PC-3 (cell line): ENCODE measurements around the gene IL17B. TPM values are rescaled to one million over a fixed set of nuclear protein-coding genes. Genes with fewer than 3 reads are reported as not detected.

ENCODE experiments used
- ATAC-seq: fragments of 200-7000 bp; cut with Tn5 transposase; 2 replicates; pipeline ENCODE4 v1.9.1; 2020; ENCODE audit warnings: mild to moderate bottlenecking, moderate library complexity
- BruUV-seq: library from RNA; stranded (reverse); fragments of 400-500 nt; replicated peaks from 2 replicates; lab custom pipeline; 2021; lab: Mats Ljungman, UMichigan
- CTCF ChIA-PET: fragments of 300-600 bp; sonication (Branson Sonifier 250); formaldehyde crosslinking; loops from one replicate; lab custom pipeline; 2022; ENCODE audit warnings: antibody characterized with exemption; lab: Charles Lee
- POLR2A ChIA-PET: fragments of 300-600 bp; sonication (Branson Sonifier 250); formaldehyde crosslinking; loops from one replicate; lab custom pipeline; 2022; ENCODE audit warnings: antibody characterized with exemption; ENCODE audit not compliant: unreplicated experiment; lab: Charles Lee
- DNase-seq: peaks from one replicate; pipeline ENCODE4 v3.0.0-alpha.2; 2015
- H2AFZ ChIP-seq: fragments of 300-600 bp; sonication (generic); 2 replicates; pipeline ENCODE4 v1.6.0; 2016; ENCODE audit warnings: antibody characterized with exemption, low read length
- H3F3A ChIP-seq: fragments of 300-600 bp; sonication (generic); one replicate; pipeline ENCODE4 v1.6.0; 2017; ENCODE audit warnings: antibody characterized with exemption, low read length, control low read depth, mild to moderate bottlenecking; ENCODE audit not compliant: unreplicated experiment
- H3K27ac ChIP-seq: fragments of 300-600 bp; sonication (generic); 2 replicates; pipeline ENCODE4 v1.5.1; 2016; ENCODE audit warnings: mild to moderate bottlenecking, low read length
- H3K27me3 ChIP-seq: fragments of 300-600 bp; sonication (generic); 2 replicates; pipeline ENCODE4 v1.6.1; 2016; ENCODE audit warnings: low read length, mixed read lengths
- H3K36me3 ChIP-seq: fragments of 300-600 bp; sonication (generic); 2 replicates; pipeline ENCODE4 v1.6.1; 2016; ENCODE audit warnings: low read depth, mixed run types, low read length, mixed read lengths
- H3K4me1 ChIP-seq: fragments of 300-600 bp; sonication (generic); 2 replicates; pipeline ENCODE4 v1.5.1; 2016; ENCODE audit warnings: low read length; ENCODE audit not compliant: insufficient read depth
- H3K4me2 ChIP-seq: fragments of 300-600 bp; sonication (generic); 2 replicates; pipeline ENCODE4 v1.6.0; 2016; ENCODE audit warnings: low read length
- H3K4me3 ChIP-seq: fragments of 300-600 bp; sonication (generic); 2 replicates; pipeline ENCODE4 v1.5.1; 2016; ENCODE audit warnings: mild to moderate bottlenecking, low read length, mixed read lengths
- H3K79me2 ChIP-seq: fragments of 300-600 bp; sonication (generic); 2 replicates; pipeline ENCODE4 v1.6.1; 2017; ENCODE audit warnings: low read length, mixed read lengths
- H3K9ac ChIP-seq: fragments of 300-600 bp; sonication (generic); 2 replicates; pipeline ENCODE4 v1.6.0; 2016; ENCODE audit warnings: mild to moderate bottlenecking, low read length
- H3K9me2 ChIP-seq: fragments of 300-600 bp; sonication (generic); replicated peaks from 2 replicates; pipeline ENCODE4 v1.6.1; 2016; ENCODE audit warnings: mixed run types, low read length, mixed read lengths
- H3K9me3 ChIP-seq: fragments of 300-600 bp; sonication (generic); 2 replicates; pipeline ENCODE4 v1.6.1; 2016; ENCODE audit warnings: low read length, mixed read lengths
- H4K20me1 ChIP-seq: fragments of 300-600 bp; sonication (generic); 2 replicates; pipeline ENCODE4 v1.6.1; 2016; ENCODE audit warnings: low read length, mixed read lengths
- EZH2 ChIP-seq: fragments of 300-600 bp; sonication (generic); IDR thresholded peaks from one replicate; pipeline ENCODE4 v1.6.1; 2017; ENCODE audit warnings: antibody characterized with exemption, mild to moderate bottlenecking, low read length; ENCODE audit not compliant: unreplicated experiment
- EZH2phosphoT487 ChIP-seq: fragments of 300-600 bp; sonication (generic); IDR thresholded peaks from 2 replicates; pipeline ENCODE4 v1.6.1; 2018; ENCODE audit warnings: mild to moderate bottlenecking, antibody characterized with exemption, low read length, borderline replicate concordance
- intact Hi-C: fragments of 100-400 bp; cut with micrococcal nuclease; formaldehyde crosslinking; loops from 2 replicates; pipeline ENCODE4 v1.9.0; 2023
- total RNA-seq: library from RNA; depleted of rRNA; stranded (reverse); fragments of >200 nt; gene quantifications from 2 replicates; pipeline ENCODE4 v1.2.3, GENCODE V29; 2014
- TF ChIP-seq, protein P1 (sequence below): fragments of 300-600 bp; sonication (generic); conservative IDR thresholded peaks from 2 replicates; pipeline ENCODE4 v1.5.1; 2017; ENCODE audit warnings: antibody characterized with exemption, low read depth, mild to moderate bottlenecking, low read length

Gene IL17B
- total RNA-seq, 1 experiment from 2014 or later, result not detected

GRCh38 chr5:149379818-149380374 is 804 bp upstream of the IL17B start:
- no peaks in the 10 kb centered on the region for H3F3A ChIP-seq
- no peaks in the 10 kb centered on the region for H4K20me1 ChIP-seq
- no peaks in the 10 kb centered on the region for H3K79me2 ChIP-seq
- H3K36me3 ChIP-seq, result no peaks in the 10 kb centered on the region
- CTCF ChIA-PET, result no interaction called here
- no peaks in the 10 kb centered on the region for H3K9me3 ChIP-seq
- no peaks in the 10 kb centered on the region for H3K27me3 ChIP-seq
- no peak overlapping the region for H3K9ac ChIP-seq
- ATAC-seq, result no peak
- no peaks in the 10 kb centered on the region for H3K4me1 ChIP-seq
- TF ChIP-seq EZH2phosphoT487 (no peak), EZH2 (no peak)
- TF ChIP-seq, protein P1, sequence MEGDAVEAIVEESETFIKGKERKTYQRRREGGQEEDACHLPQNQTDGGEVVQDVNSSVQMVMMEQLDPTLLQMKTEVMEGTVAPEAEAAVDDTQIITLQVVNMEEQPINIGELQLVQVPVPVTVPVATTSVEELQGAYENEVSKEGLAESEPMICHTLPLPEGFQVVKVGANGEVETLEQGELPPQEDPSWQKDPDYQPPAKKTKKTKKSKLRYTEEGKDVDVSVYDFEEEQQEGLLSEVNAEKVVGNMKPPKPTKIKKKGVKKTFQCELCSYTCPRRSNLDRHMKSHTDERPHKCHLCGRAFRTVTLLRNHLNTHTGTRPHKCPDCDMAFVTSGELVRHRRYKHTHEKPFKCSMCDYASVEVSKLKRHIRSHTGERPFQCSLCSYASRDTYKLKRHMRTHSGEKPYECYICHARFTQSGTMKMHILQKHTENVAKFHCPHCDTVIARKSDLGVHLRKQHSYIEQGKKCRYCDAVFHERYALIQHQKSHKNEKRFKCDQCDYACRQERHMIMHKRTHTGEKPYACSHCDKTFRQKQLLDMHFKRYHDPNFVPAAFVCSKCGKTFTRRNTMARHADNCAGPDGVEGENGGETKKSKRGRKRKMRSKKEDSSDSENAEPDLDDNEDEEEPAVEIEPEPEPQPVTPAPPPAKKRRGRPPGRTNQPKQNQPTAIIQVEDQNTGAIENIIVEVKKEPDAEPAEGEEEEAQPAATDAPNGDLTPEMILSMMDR, result no peak
- H2AFZ ChIP-seq, result no peak overlapping the region
- no peak overlapping the region for H3K27ac ChIP-seq
- H3K9me2 ChIP-seq, result no peaks in the 10 kb centered on the region
- BruUV-seq, result no TSS peak
- H3K4me2 ChIP-seq, result no peak overlapping the region
- POLR2A ChIA-PET, result no interaction called here
- no peak overlapping the region for H3K4me3 ChIP-seq
- DNase-seq, result no peak
- intact Hi-C loops, result no loop called here

- intact Hi-C loops, result no loop called here
- BruUV-seq, result no TSS peak
- Histone ChIP-seq H3K9ac (no peak overlapping the region), H3K9me3 (no peaks in the 10 kb centered on the region), H3K4me1 (no peaks in the 10 kb centered on the region), H4K20me1 (no peaks in the 10 kb centered on the region), H3K79me2 (no peaks in the 10 kb centered on the region), H2AFZ (no peak overlapping the region), H3K27me3 (no peaks in the 10 kb centered on the region), H3K4me2 (no peak overlapping the region), H3F3A (no peaks in the 10 kb centered on the region), H3K36me3 (no peaks in the 10 kb centered on the region), H3K27ac (no peak overlapping the region), H3K9me2 (no peaks in the 10 kb centered on the region), H3K4me3 (no peak overlapping the region)
- CTCF ChIA-PET, result no interaction called here
- DNase-seq (no peak), ATAC-seq (no peak)
- TF ChIP-seq, protein P1, result no peak
- TF ChIP-seq EZH2phosphoT487 (no peak), EZH2 (no peak)
- POLR2A ChIA-PET, result no interaction called here
Measured at GRCh38 chr5:149378241-149378820, 761 bp downstream of the IL17B start.

DNA sequence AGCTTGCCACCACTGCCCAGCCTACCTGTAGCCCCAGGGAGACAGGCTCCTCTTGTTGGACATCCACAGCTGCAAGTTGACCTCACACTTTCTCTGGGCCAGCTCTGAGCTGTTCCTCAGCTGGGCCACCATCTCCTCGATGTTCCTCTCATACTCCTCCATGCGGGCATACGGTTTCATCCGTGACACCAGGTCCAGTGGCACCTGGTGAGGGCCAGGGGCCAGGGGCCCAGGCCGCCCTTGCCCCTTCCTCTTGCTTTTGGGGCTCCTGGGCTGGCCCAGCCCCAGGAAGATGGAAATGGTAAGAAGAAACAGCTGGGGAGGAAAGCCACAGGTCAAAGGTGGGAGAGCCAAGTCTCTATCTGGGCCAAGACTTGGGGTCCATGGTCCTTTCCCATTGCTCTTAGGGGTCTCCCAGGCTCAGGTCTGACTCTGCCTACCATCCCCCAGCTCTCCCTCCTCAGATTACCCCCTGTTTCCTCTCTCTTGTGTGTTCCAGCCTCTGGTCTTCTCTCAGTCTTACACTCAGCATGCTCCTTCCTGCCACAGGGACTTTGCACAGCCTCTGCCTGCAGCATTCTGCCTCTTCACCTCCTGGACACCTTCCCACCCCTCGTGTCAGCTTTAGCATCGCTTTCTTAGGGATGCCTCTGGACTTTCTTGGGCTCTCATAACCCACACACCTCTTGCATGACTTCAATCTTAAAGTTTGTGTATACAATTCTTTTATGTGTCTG is 2.2 kb downstream of the IL17B start:
- H3K27ac ChIP-seq, result no peak overlapping the region
- no peak for TF ChIP-seq EZH2
- no peak for ATAC-seq
- no peaks in the 10 kb centered on the region for H3K27me3 ChIP-seq
- no peak for DNase-seq
- H2AFZ ChIP-seq, result no peak overlapping the region
- H3K36me3 ChIP-seq, result no peaks in the 10 kb centered on the region
- H3K9me2 ChIP-seq, result no peaks in the 10 kb centered on the region
- H3F3A ChIP-seq, result no peaks in the 10 kb centered on the region
- H3K9ac ChIP-seq, result no peak overlapping the region
- no TSS peak for BruUV-seq
- H3K4me3 ChIP-seq, result no peak overlapping the region
- intact Hi-C loops, result no loop called here
- no peaks in the 10 kb centered on the region for H4K20me1 ChIP-seq
- H3K4me1 ChIP-seq, result no peaks in the 10 kb centered on the region
- POLR2A ChIA-PET, result no interaction called here
- no peaks in the 10 kb centered on the region for H3K79me2 ChIP-seq
- CTCF ChIA-PET, result no interaction called here
- no peaks in the 10 kb centered on the region for H3K9me3 ChIP-seq
- H3K4me2 ChIP-seq, result no peak overlapping the region
